HepG2 (cell line): ENCODE measurements around the gene ELMOD1.

Experiments used
- PHF8 ChIP-seq: sonication (generic); formaldehyde crosslinking; IDR thresholded peaks from 2 replicates; pipeline ENCODE4 v1.5.0; 2020; ENCODE audit warnings: missing genetic modification reagents
- ZFX ChIP-seq: sonication (generic); formaldehyde crosslinking; IDR thresholded peaks from 2 replicates; pipeline ENCODE4 v1.4.0; 2020; ENCODE audit warnings: mild to moderate bottlenecking, low read depth, missing genetic modification reagents, moderate library complexity

DNA sequence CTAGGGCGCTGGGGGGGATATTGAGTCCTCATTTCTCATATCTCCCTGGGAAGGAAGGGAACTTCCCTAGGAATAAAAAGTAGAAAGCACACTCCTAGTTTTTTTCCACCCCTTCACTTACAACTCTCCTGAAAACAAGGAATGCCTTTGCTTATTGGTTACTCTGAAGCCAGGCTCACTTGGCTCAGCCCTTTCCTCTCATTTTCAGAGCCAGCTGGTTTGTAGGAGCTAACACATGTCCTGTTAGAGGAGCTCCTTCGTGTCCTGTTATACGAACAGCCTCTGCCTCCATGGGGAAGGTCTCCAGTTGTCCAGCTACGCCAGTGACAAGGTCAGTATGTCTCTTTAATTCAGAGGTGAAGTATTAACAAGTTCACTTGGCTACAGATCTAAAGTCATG, 43.0 kb upstream of the ELMOD1 start:
- TF ChIP-seq PHF8 (no peak), ZFX (CRISPR knock-in tag) (no peak)
